Activated naive CD8-positive, alpha-beta T cell treated with anti-CD3 and anti-CD28 coated beads, Interleukin-2, amount 50 U/mL, for 16 hours (primary cell): ENCODE results near the gene RNF187.
"Not testable (repeated sequence)": the region's sequence is repeated elsewhere in the genome, so short reads cannot be mapped to it uniquely, and the experiment has no call there.

Experiments used
- DNase-seq: peaks from one replicate; pipeline ENCODE4 v3.0.0-alpha.2; 2020; ENCODE audit warnings: low read depth, low spot score

The RNF187 gene

GRCh38 chr1:228486596-228487335 lies 416 bp upstream of the RNF187 start:
- peak; percentile 45 for DNase-seq

GRCh38 chr1:228488125-228488817 lies 1.1 kb downstream of the RNF187 start:
- DNase-seq = no peak

- no peak for DNase-seq
Observed at GRCh38 chr1:228488818-228489674, 1.9 kb downstream of the RNF187 start.

- DNase-seq = no peak
Observed at GRCh38 chr1:228490120-228491078, 3.2 kb downstream of the RNF187 start.

- no peak for DNase-seq
Observed at GRCh38 chr1:228493141-228494043, 6.2 kb downstream of the RNF187 start.

GRCh38 chr1:228494044-228494353 lies 6.8 kb downstream of the RNF187 start:
- no peak for DNase-seq

GRCh38 chr1:228494391-228494790 lies 7.2 kb downstream of the RNF187 start:
- DNase-seq = no peak

GRCh38 chr1:228494970-228495853 lies 8.0 kb downstream of the RNF187 start:
- no peak for DNase-seq

GRCh38 chr1:228496084-228496483 lies 8.9 kb downstream of the RNF187 start:
- DNase-seq = no peak

GRCh38 chr1:228496494-228496893 lies 9.3 kb downstream of the RNF187 start:
- no peak for DNase-seq

GRCh38 chr1:228497206-228497605 lies 10.0 kb downstream of the RNF187 start:
- no peak for DNase-seq

GRCh38 chr1:228497817-228498216 lies 10.6 kb downstream of the RNF187 start:
- DNase-seq = no peak

GRCh38 chr1:228500143-228500734 lies 13.1 kb downstream of the RNF187 start:
- no peak for DNase-seq

- peak; percentile 85 for DNase-seq
Observed at GRCh38 chr1:228500901-228501871, 14.0 kb downstream of the RNF187 start.

GRCh38 chr1:228502522-228502921 lies 15.3 kb downstream of the RNF187 start:
- DNase-seq = no peak

GRCh38 chr1:228505944-228506343 lies 18.8 kb downstream of the RNF187 start:
- not testable (repeated sequence) for DNase-seq

GRCh38 chr1:228507961-228508652 lies 20.9 kb downstream of the RNF187 start:
- DNase-seq = no peak
